Ramos (cell line): ENCODE measurements around the gene LMO1.

Source experiments
- in situ Hi-C: fragments of 300-500 bp; cut with MboI; formaldehyde crosslinking; loops from one replicate; pipeline ENCODE4 v1.14.3; 2022; ENCODE audit warnings: low sequenced_read_pairs; ENCODE audit not compliant: unreplicated experiment

The LMO1 gene

GRCh38 chr11:8230178-8230859 lies 33.4 kb downstream of the LMO1 start:
- in situ Hi-C loops = no loop called here

- in situ Hi-C loops = no loop called here
These were observed 34.1 kb downstream of the LMO1 start for GRCh38 chr11:8229299-8230177.

- in situ Hi-C loops = no loop called here
These were observed 35.4 kb downstream of the LMO1 start for GRCh38 chr11:8228231-8228630.

GRCh38 chr11:8227156-8228152 lies 36.2 kb downstream of the LMO1 start:
- in situ Hi-C loops = no loop called here

GRCh38 chr11:8225589-8226036 lies 38.1 kb downstream of the LMO1 start:
- in situ Hi-C loops = no loop called here

GRCh38 chr11:8224711-8225110 lies 39.0 kb downstream of the LMO1 start:
- in situ Hi-C loops = no loop called here

- in situ Hi-C loops = no loop called here
These were observed 39.5 kb downstream of the LMO1 start for GRCh38 chr11:8224161-8224591.

GRCh38 chr11:8223513-8223900 lies 40.2 kb downstream of the LMO1 start:
- in situ Hi-C loops = no loop called here

GRCh38 chr11:8222820-8223512 lies 40.7 kb downstream of the LMO1 start:
- in situ Hi-C loops = no loop called here

GRCh38 chr11:8221917-8222495 lies 41.7 kb downstream of the LMO1 start:
- in situ Hi-C loops = no loop called here

- in situ Hi-C loops = no loop called here
These were observed 42.5 kb downstream of the LMO1 start for GRCh38 chr11:8221046-8221723.

- in situ Hi-C loops = no loop called here
These were observed 43.2 kb downstream of the LMO1 start for GRCh38 chr11:8220261-8221045.

- in situ Hi-C loops = no loop called here
These were observed 44.2 kb downstream of the LMO1 start for GRCh38 chr11:8219257-8220021.

GRCh38 chr11:8218840-8219239 lies 44.8 kb downstream of the LMO1 start:
- in situ Hi-C loops = no loop called here

GRCh38 chr11:8218409-8218808 lies 45.3 kb downstream of the LMO1 start:
- in situ Hi-C loops = no loop called here

- in situ Hi-C loops = no loop called here
These were observed 45.8 kb downstream of the LMO1 start for GRCh38 chr11:8217926-8218325.

- in situ Hi-C loops = no loop called here
These were observed 46.5 kb downstream of the LMO1 start for GRCh38 chr11:8217136-8217535.
